Skeletal muscle tissue (tissue), 4 donors: ENCODE results near the gene GRAMD1A. TPM values are rescaled to one million over a fixed set of nuclear protein-coding genes. Genes with fewer than 3 reads are reported as not detected.
"Not testable (repeated sequence)": the region's sequence is repeated elsewhere in the genome, so short reads cannot be mapped to it uniquely, and the experiment has no call there.

Experiments
- H3K27ac ChIP-seq: one replicate; pipeline ENCODE4 v1.7.0; 2013; ENCODE audit warnings: mild to moderate bottlenecking, low read depth, low read length, inconsistent platforms
- H3K27me3 ChIP-seq, 3 donors: one replicate each; pipeline ENCODE4 v1.7.0; 2013; ENCODE audit warnings: low read length in 3 of 3; ENCODE audit not compliant: control insufficient read depth in 3 of 3, insufficient read depth in 3 of 3
- H3K36me3 ChIP-seq, 3 donors: one replicate each; pipeline ENCODE4 v1.7.0; 2013; ENCODE audit warnings: low read length in 3 of 3; ENCODE audit not compliant: control insufficient read depth in 3 of 3, insufficient read depth in 3 of 3
- H3K4me1 ChIP-seq, 3 donors: one replicate each; pipeline ENCODE4 v1.7.0; 2013; ENCODE audit warnings: low read length in 3 of 3, mild to moderate bottlenecking in 3 of 3; ENCODE audit not compliant: control insufficient read depth in 3 of 3, insufficient read depth in 3 of 3
- H3K4me3 ChIP-seq, 3 donors: one replicate each; pipeline ENCODE4 v1.7.0; 2013; ENCODE audit warnings: low read length in 3 of 3
- H3K9ac ChIP-seq, 3 donors: one replicate each; pipeline ENCODE4 v1.7.0; 2013; ENCODE audit warnings: low read length in 3 of 3, mild to moderate bottlenecking in 3 of 3, moderate library complexity in 2 of 3, low read depth in 1 of 3
- H3K9me3 ChIP-seq, 3 donors: one replicate each; pipeline ENCODE4 v1.7.0; 2013; ENCODE audit warnings: low read length in 3 of 3; ENCODE audit not compliant: control insufficient read depth in 3 of 3
- total RNA-seq: library from RNA; depleted of rRNA; stranded (reverse); fragments of >200 nt; gene quantifications from one replicate; pipeline ENCODE4 v1.2.3, GENCODE V29; 2014
- donor health status: Osteomylitis.

Gene GRAMD1A
- total RNA-seq, 1 donor from 2014 or later: 17.7 TPM

- not testable (repeated sequence) for H3K27ac ChIP-seq, H3K4me3 ChIP-seq, H3K9ac ChIP-seq
These were observed 50.5 kb downstream of the GRAMD1A start for GRCh38 chr19:35050662-35051061.

GRCh38 chr19:35051268-35051667, 51.1 kb downstream of the GRAMD1A start:
- not testable (repeated sequence) for H3K36me3 ChIP-seq, H3K27me3 ChIP-seq, H3K4me3 ChIP-seq, H3K9me3 ChIP-seq, H3K27ac ChIP-seq, H3K9ac ChIP-seq
- H3K4me1 ChIP-seq: peaks cover 21 to 40% (median 34%) of the 10 kb centered on the region in 3 donors

More at GRCh38 chr19:35050662-35051061, 50.5 kb downstream of the GRAMD1A start:
- H3K4me1 ChIP-seq: peaks cover 16 to 39% (median 33%) of the 10 kb centered on the region in 3 donors
- not testable (repeated sequence) for H3K36me3 ChIP-seq, H3K27me3 ChIP-seq, H3K9me3 ChIP-seq

- no peak overlapping the region for H3K27ac ChIP-seq
These were observed 51.7 kb downstream of the GRAMD1A start for GRCh38 chr19:35051796-35052195.

GRCh38 chr19:35052599-35053190, 52.6 kb downstream of the GRAMD1A start:
- Histone ChIP-seq H3K27ac (peak overlapping the region; percentile 48), H3K36me3 (no peaks in the 10 kb centered on the region)

More at GRCh38 chr19:35051796-35052195, 51.7 kb downstream of the GRAMD1A start:
- H3K4me1 ChIP-seq: peaks cover 25 to 44% (median 40%) of the 10 kb centered on the region in 3 donors
- no peaks in the 10 kb centered on the region for H3K36me3 ChIP-seq
- no peak overlapping the region for H3K9ac ChIP-seq
- H3K4me3 ChIP-seq: no peak overlapping the region
- no peaks in the 10 kb centered on the region for H3K9me3 ChIP-seq
- H3K27me3 ChIP-seq: no peaks in the 10 kb centered on the region

GRCh38 chr19:35053667-35054293, 53.7 kb downstream of the GRAMD1A start:
- no peaks in the 10 kb centered on the region for H3K9me3 ChIP-seq
- no peaks in the 10 kb centered on the region for H3K27me3 ChIP-seq
- no peak overlapping the region for H3K27ac ChIP-seq
- H3K36me3 ChIP-seq: no peaks in the 10 kb centered on the region
- H3K9ac ChIP-seq: no peak overlapping the region
- H3K4me1 ChIP-seq: peaks cover 19 to 32% (median 28%) of the 10 kb centered on the region in 3 donors
- H3K4me3 ChIP-seq: no peak overlapping the region

More at GRCh38 chr19:35052599-35053190, 52.6 kb downstream of the GRAMD1A start:
- H3K9ac ChIP-seq: peak overlapping the region in 2 of 3 donors; percentile 38 to 54
- peaks cover 25 to 38% (median 32%) of the 10 kb centered on the region in 3 donors for H3K4me1 ChIP-seq
- H3K4me3 ChIP-seq: no peak overlapping the region
- H3K27me3 ChIP-seq: no peaks in the 10 kb centered on the region
- H3K9me3 ChIP-seq: no peaks in the 10 kb centered on the region

GRCh38 chr19:35054626-35055025, 54.5 kb downstream of the GRAMD1A start:
- Histone ChIP-seq H3K4me3 (no peak overlapping the region), H3K9ac (no peak overlapping the region), H3K27ac (no peak overlapping the region)

GRCh38 chr19:35055715-35056179, 55.6 kb downstream of the GRAMD1A start:
- peak overlapping the region; percentile 3 for H3K27ac ChIP-seq
- H3K4me3 ChIP-seq: no peak overlapping the region
- H3K4me1 ChIP-seq: peaks cover 13 to 21% (median 20%) of the 10 kb centered on the region in 3 donors
- H3K36me3 ChIP-seq: no peaks in the 10 kb centered on the region
- peak overlapping the region in 2 of 3 donors; percentile 5 to 45 for H3K9ac ChIP-seq
- no peaks in the 10 kb centered on the region for H3K9me3 ChIP-seq
- H3K27me3 ChIP-seq: no peaks in the 10 kb centered on the region

More at GRCh38 chr19:35054626-35055025, 54.5 kb downstream of the GRAMD1A start:
- no peaks in the 10 kb centered on the region for H3K9me3 ChIP-seq
- H3K4me1 ChIP-seq: peaks cover 13 to 25% (median 20%) of the 10 kb centered on the region in 3 donors
- H3K27me3 ChIP-seq: no peaks in the 10 kb centered on the region
- H3K36me3 ChIP-seq: no peaks in the 10 kb centered on the region

- Histone ChIP-seq H3K9me3 (no peaks in the 10 kb centered on the region), H3K4me3 (no peak overlapping the region), H3K9ac (peak overlapping the region in 2 of 3 donors; percentile 27 to 62), H3K36me3 (no peaks in the 10 kb centered on the region), H3K27ac (peak overlapping the region; percentile 3), H3K27me3 (no peaks in the 10 kb centered on the region), H3K4me1 (peaks cover 13 to 21% (median 21%) of the 10 kb centered on the region in 3 donors)
These were observed 56.5 kb downstream of the GRAMD1A start for GRCh38 chr19:35056513-35057063.

GRCh38 chr19:35058370-35058769, 58.2 kb downstream of the GRAMD1A start:
- no peak overlapping the region for H3K9ac ChIP-seq
- no peak overlapping the region for H3K27ac ChIP-seq
- no peaks in the 10 kb centered on the region for H3K36me3 ChIP-seq
- no peaks in the 10 kb centered on the region for H3K27me3 ChIP-seq
- H3K9me3 ChIP-seq: no peaks in the 10 kb centered on the region
- peaks cover 9 to 17% (median 12%) of the 10 kb centered on the region in 3 donors for H3K4me1 ChIP-seq
- H3K4me3 ChIP-seq: no peak overlapping the region
